ENCODE results near the gene MRPS18C. TPM values are rescaled to one million over a fixed set of nuclear protein-coding genes. Genes with fewer than 3 reads are reported as not detected.

MRPS18C gene
- total and polyA plus RNA-seq, 9 of the 15 experiments (the other 6 are each of a cell fraction or from before 2014, with no cell fraction given): 54.3 to 390 (median 138) TPM

- TF ChIP-seq CEBPZ (IDR thresholded peaks at IDR 0.05; ENCODE audit: borderline replicate concordance, low read depth, low read length) (no peak), L3MBTL2 (IDR thresholded peaks at IDR 0.05) (peak; percentile 47; the same call in 1 of the 2 replicates), TOE1 (IDR thresholded peaks at IDR 0.05; ENCODE audit: borderline replicate concordance) (no peak), TOE1 (CRISPR knock-in tag; IDR thresholded peaks at IDR 0.05; ENCODE audit: borderline replicate concordance, low read depth) (no peak), TRIM24 (IDR thresholded peaks at IDR 0.05) (peak; percentile 83 to 89), RFX7 (CRISPR knock-in tag; IDR thresholded peaks at IDR 0.05) (no peak), MTA3 (IDR thresholded peaks at IDR 0.05; ENCODE audit: borderline replicate concordance) (peak; percentile 33; the same call in 1 of the 2 replicates), SMARCA4 (IDR thresholded peaks at IDR 0.05) (peak; percentile 88), PML (IDR thresholded peaks at IDR 0.05; ENCODE audit: low read length) (peak; percentile 74), ZNF23 (CRISPR knock-in tag; IDR thresholded peaks at IDR 0.05) (no peak), GTF2F1 (IDR thresholded peaks at IDR 0.05; ENCODE audit: low read depth, low read length) (no peak), ERF (CRISPR knock-in tag; IDR thresholded peaks at IDR 0.05) (no peak), MLLT1 (IDR thresholded peaks at IDR 0.05) (0 out of 4 replicates have a peak, but pooled peaks of 1 of the 2 experiments have one; percentile 65), ZNF140 (CRISPR knock-in tag; IDR thresholded peaks at IDR 0.05) (no peak), CCNT2 (IDR thresholded peaks at IDR 0.05; ENCODE audit: borderline replicate concordance, extremely low read depth, insufficient read length, low read depth, low read length) (no peak), ZNF324 (CRISPR knock-in tag; IDR thresholded peaks at IDR 0.05) (no peak), EWSR1 (IDR thresholded peaks at IDR 0.05; ENCODE audit: borderline replicate concordance, low read depth, partially characterized antibody) (no peak), ZFX (CRISPR knock-in tag; IDR thresholded peaks at IDR 0.05) (no peak), ZNF12 (CRISPR knock-in tag; IDR thresholded peaks at IDR 0.05) (no peak), HDAC2 (IDR thresholded peaks at IDR 0.05) (peak; percentile 86), POU5F1 (IDR thresholded peaks at IDR 0.05; ENCODE audit: borderline replicate concordance, low read depth, low read length, partially characterized antibody) (no peak), EGR1 (conservative IDR thresholded peaks at IDR 0.05) (no peak), TCF3 (CRISPR knock-in tag; IDR thresholded peaks at IDR 0.05) (peak; percentile 89), RFX1 (IDR thresholded peaks at IDR 0.05) (no peak), ZNF785 (CRISPR knock-in tag; IDR thresholded peaks at IDR 0.05) (no peak), NFIC (IDR thresholded peaks at IDR 0.05) (peak; percentile 77), BCOR (IDR thresholded peaks at IDR 0.05) (0 out of 2 replicates have a peak, but pooled peaks have one; percentile 27), FOXM1 (IDR thresholded peaks at IDR 0.05; ENCODE audit: low read depth) (peak; percentile 62), FOXM1 (CRISPR knock-in tag; IDR thresholded peaks at IDR 0.05; ENCODE audit: low read depth) (no peak)
Measured at GRCh38 chr4:83489711-83490326, 34.0 kb downstream of the MRPS18C start (continued).
